ACC112 (cell line): ENCODE results near the gene RPSA.
"Not testable (repeated sequence)": the region's sequence is repeated elsewhere in the genome, so short reads cannot be mapped to it uniquely, and the experiment has no call there.

ENCODE experiments used
- H2AFZ ChIP-seq: fragments of 200-600 bp; sonication (generic); one replicate; pipeline ENCODE4 v1.6.0; 2017; ENCODE audit warnings: antibody characterized with exemption, low read length; ENCODE audit not compliant: unreplicated experiment
- H3K27ac ChIP-seq: fragments of 200-600 bp; sonication (generic); 2 replicates; pipeline ENCODE4 v1.5.1; 2014; ENCODE audit warnings: low read depth, mild to moderate bottlenecking, antibody characterized with exemption, low read length, moderate library complexity
- H3K27me3 ChIP-seq: fragments of 200-600 bp; sonication (generic); 2 replicates; pipeline ENCODE4 v1.6.1; 2014; ENCODE audit warnings: mild to moderate bottlenecking, antibody characterized with exemption, low read length, moderate library complexity, mixed read lengths; ENCODE audit not compliant: insufficient read depth
- H3K36me3 ChIP-seq: fragments of 200-600 bp; sonication (generic); 2 replicates; pipeline ENCODE4 v1.6.1; 2016; ENCODE audit warnings: mild to moderate bottlenecking, antibody characterized with exemption, low read length, moderate library complexity, mixed read lengths; ENCODE audit not compliant: insufficient read depth
- H3K4me1 ChIP-seq: fragments of 200-600 bp; sonication (generic); one replicate; pipeline ENCODE4 v1.6.1; 2016; ENCODE audit warnings: low read length, mixed read lengths; ENCODE audit not compliant: insufficient read depth, unreplicated experiment, control insufficient read depth
- H3K4me3 ChIP-seq: fragments of 200-600 bp; sonication (generic); 2 replicates; pipeline ENCODE4 v1.5.1; 2014; ENCODE audit warnings: mild to moderate bottlenecking, low read depth, low read length
- H3K79me2 ChIP-seq: fragments of 200-600 bp; sonication (generic); one replicate; pipeline ENCODE4 v1.6.0; 2016; ENCODE audit warnings: low read length; ENCODE audit not compliant: control insufficient read depth, unreplicated experiment, insufficient read depth

Gene RPSA

DNA sequence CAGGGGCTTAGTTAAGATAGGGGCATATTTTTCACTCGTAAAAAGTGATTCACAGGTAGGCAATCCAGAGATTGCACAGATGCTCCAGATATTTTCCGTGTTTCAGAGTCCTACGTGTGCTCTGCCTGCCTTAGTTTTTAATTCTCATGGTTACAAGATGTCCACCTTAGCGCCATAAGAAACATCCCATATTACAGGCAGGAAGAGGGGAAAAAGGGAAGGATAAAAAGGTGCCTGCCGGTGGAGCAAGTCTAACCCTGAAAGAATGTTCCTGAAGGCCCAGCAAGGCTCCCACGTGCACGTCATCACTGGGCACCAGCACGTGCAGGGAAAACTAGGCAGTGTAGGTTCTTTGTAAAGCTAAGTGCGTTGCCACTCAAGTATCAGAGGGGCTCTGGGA lies 50.8 kb downstream of the RPSA start:
- H3K4me3 ChIP-seq: no peak overlapping the region
- no peaks in the 10 kb centered on the region for H3K36me3 ChIP-seq
- no peak overlapping the region for H2AFZ ChIP-seq
- H3K4me1 ChIP-seq: no peaks in the 10 kb centered on the region
- peaks cover 17% of the 10 kb centered on the region for H3K27me3 ChIP-seq
- H3K27ac ChIP-seq: no peak overlapping the region
- H3K79me2 ChIP-seq: no peaks in the 10 kb centered on the region

DNA sequence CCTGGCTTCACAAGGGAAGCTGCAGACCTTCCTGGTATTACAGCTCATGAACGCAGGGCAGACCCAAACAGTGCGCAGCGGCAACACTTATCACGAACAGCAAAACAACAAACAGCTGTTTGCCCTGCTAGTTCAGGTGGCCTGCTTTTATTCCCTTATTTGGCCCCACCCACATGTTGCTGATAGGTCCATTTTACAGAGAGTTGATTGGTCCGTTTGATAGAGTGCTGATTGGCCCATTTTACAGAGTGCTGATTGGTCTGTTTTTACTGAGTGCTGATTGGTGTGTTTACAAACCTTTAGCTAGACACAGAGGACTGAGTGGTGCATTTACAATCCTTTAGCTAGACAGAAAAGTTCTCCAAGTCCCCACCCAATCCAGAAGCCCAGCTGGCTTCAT lies 52.1 kb downstream of the RPSA start:
- not testable (repeated sequence) for H3K36me3 ChIP-seq, H3K4me3 ChIP-seq, H3K79me2 ChIP-seq, H3K4me1 ChIP-seq, H2AFZ ChIP-seq, H3K27ac ChIP-seq
- H3K27me3 ChIP-seq: peaks cover 19% of the 10 kb centered on the region

DNA sequence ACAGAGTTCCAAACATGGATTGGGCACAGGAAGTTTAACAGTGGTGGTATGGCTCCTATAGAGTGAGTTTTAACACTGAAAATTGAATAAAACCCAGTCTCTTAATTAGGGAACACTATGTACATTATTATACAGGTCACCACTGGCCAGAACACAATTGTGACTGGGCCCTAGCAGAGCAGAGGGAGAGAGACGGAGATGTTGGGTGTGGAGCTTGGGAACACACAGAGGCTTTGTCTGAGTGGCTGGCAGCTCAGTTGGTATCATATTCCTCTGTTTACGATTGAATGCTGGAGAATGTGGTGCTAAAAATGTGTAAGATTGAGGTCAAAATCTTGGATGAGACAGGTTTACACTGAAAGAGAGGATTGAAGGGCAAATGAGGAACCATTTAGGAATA lies 54.2 kb downstream of the RPSA start:
- no peak overlapping the region for H3K4me3 ChIP-seq
- no peaks in the 10 kb centered on the region for H3K36me3 ChIP-seq
- no peak overlapping the region for H3K27ac ChIP-seq
- H2AFZ ChIP-seq: no peak overlapping the region
- H3K4me1 ChIP-seq: no peaks in the 10 kb centered on the region
- H3K79me2 ChIP-seq: no peaks in the 10 kb centered on the region
- peaks cover 20% of the 10 kb centered on the region for H3K27me3 ChIP-seq
